PC-9 (cell line): ENCODE results near the gene RHEB. TPM values are rescaled to one million over a fixed set of nuclear protein-coding genes. Genes with fewer than 3 reads are reported as not detected.

Experiments
- BruUV-seq: library from RNA; stranded (reverse); fragments of 400-500 nt; replicated peaks from 2 replicates; lab custom pipeline; 2021; lab: Mats Ljungman, UMichigan
- CTCF ChIA-PET: fragments of 300-600 bp; sonication (Branson Sonifier 250); formaldehyde crosslinking; loops from one replicate; lab custom pipeline; 2022; ENCODE audit warnings: antibody characterized with exemption; lab: Charles Lee
- POLR2A ChIA-PET: fragments of 300-600 bp; sonication (Branson Sonifier 250); formaldehyde crosslinking; loops from one replicate; lab custom pipeline; 2022; ENCODE audit warnings: antibody characterized with exemption; ENCODE audit not compliant: unreplicated experiment; lab: Charles Lee
- DNase-seq, 2 experiments: peaks; one replicate each; pipeline versions ENCODE4 v3.0.0 to v3.0.0-alpha.2; 2015 to 2022; ENCODE audit warnings: mixed read lengths in 1 of 2
- H2AFZ ChIP-seq: fragments of 200-600 bp; sonication (generic); 2 replicates; pipeline ENCODE4 v1.8.1; 2017; ENCODE audit warnings: antibody characterized with exemption
- H3F3A ChIP-seq: fragments of 200-600 bp; sonication (generic); 2 replicates; pipeline ENCODE4 v1.8.1; 2017; ENCODE audit warnings: antibody characterized with exemption, mild to moderate bottlenecking, low read depth; ENCODE audit not compliant: insufficient read depth
- H3K27ac ChIP-seq: fragments of 200-600 bp; sonication (generic); 2 replicates; pipeline ENCODE4 v1.6.1; 2016; ENCODE audit warnings: mixed run types
- H3K27me3 ChIP-seq: fragments of 200-600 bp; sonication (generic); 2 replicates; pipeline ENCODE4 v1.6.1; 2016; ENCODE audit warnings: low read depth, mixed run types; ENCODE audit not compliant: insufficient read depth
- H3K36me3 ChIP-seq: fragments of 200-600 bp; sonication (generic); 2 replicates; pipeline ENCODE4 v1.6.1; 2016; ENCODE audit warnings: low read depth, mixed run types
- H3K4me1 ChIP-seq: fragments of 200-600 bp; sonication (generic); replicated peaks from 2 replicates; pipeline ENCODE4 v1.6.1; 2016; ENCODE audit warnings: mixed run types; ENCODE audit not compliant: insufficient read depth
- H3K4me2 ChIP-seq: fragments of 200-600 bp; sonication (generic); 2 replicates; pipeline ENCODE4 v1.6.1; 2017; ENCODE audit warnings: mixed run types
- H3K4me3 ChIP-seq: fragments of 200-600 bp; sonication (generic); 2 replicates; pipeline ENCODE4 v1.6.1; 2016; ENCODE audit warnings: mixed run types
- H3K79me2 ChIP-seq: fragments of 200-600 bp; sonication (generic); 2 replicates; pipeline ENCODE4 v1.6.1; 2017; ENCODE audit warnings: low read depth, mixed run types
- H3K9me2 ChIP-seq: fragments of 200-600 bp; sonication (generic); 2 replicates; pipeline ENCODE4 v1.8.1; 2017; ENCODE audit warnings: mild to moderate bottlenecking; ENCODE audit not compliant: insufficient read depth
- H3K9me3 ChIP-seq: fragments of 200-600 bp; sonication (generic); 2 replicates; pipeline ENCODE4 v1.8.1; 2016; ENCODE audit warnings: low read depth; ENCODE audit not compliant: insufficient read depth
- H4K20me1 ChIP-seq: fragments of 200-600 bp; sonication (generic); 2 replicates; pipeline ENCODE4 v1.8.1; 2017; ENCODE audit not compliant: insufficient read depth
- EZH2 ChIP-seq: fragments of 200-600 bp; sonication (generic); IDR thresholded peaks from 2 replicates; pipeline ENCODE4 v1.8.0; 2017; ENCODE audit warnings: antibody characterized with exemption, low read depth
- intact Hi-C: fragments of 100-400 bp; cut with micrococcal nuclease; formaldehyde crosslinking; loops from one replicate; pipeline ENCODE4 v1.10.0; 2022; ENCODE audit not compliant: unreplicated experiment
- total RNA-seq: library from RNA; stranded (reverse); gene quantifications from 2 replicates; pipeline ENCODE4 v1.2.3, GENCODE V29; 2021
- TF ChIP-seq, protein P1 (sequence below): fragments of 200-600 bp; sonication (generic); conservative IDR thresholded peaks from 2 replicates; pipeline ENCODE4 v1.6.1; 2017; ENCODE audit warnings: mixed run types, antibody characterized with exemption, mild to moderate bottlenecking, moderate library complexity

RHEB gene
- total RNA-seq, 1 experiment from 2014 or later: 202 TPM

DNA sequence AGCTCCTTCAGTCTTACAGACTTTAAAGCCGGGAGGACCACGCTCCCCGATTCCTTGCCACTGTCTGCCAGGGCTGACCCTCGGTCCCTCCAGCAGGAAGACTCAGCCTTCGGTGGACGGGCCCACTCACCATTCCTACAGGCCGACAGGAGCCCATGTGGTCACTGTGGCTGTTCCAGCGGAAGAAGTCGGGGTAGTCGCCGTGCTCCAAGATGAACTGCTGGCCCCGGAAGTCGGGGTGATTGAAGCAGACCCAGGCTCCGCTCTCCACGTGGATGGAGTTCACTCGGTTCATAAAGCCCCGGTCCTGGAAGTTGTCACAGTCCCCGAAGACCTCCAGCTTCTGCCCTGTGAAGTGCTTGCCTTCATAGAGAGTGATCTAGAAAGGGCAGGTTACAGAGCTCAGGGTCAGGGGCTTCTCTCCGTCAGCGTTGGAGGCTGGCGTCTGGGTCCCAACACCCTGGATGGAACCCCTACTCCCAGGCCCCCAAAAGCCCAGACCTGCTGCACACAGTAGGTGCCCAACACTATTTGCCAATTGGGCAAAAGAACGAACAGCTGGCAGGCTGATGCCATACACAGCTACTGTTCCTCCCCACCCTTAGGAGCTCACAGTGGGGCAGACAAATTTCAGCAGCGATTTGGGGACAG, 81.7 kb downstream of the RHEB start:
- Histone ChIP-seq H3K27me3 (peaks cover 10% of the 10 kb centered on the region; the same call in 1 of the 2 replicates), H3K9me2 (no peaks in the 10 kb centered on the region), H3K27ac (no peak overlapping the region), H2AFZ (no peak overlapping the region), H3F3A (no peaks in the 10 kb centered on the region), H3K4me2 (no peak overlapping the region), H3K4me3 (no peak overlapping the region), H3K9me3 (no peaks in the 10 kb centered on the region), H3K36me3 (no peaks in the 10 kb centered on the region), H3K4me1 (no peaks in the 10 kb centered on the region), H4K20me1 (no peaks in the 10 kb centered on the region), H3K79me2 (no peaks in the 10 kb centered on the region)
- DNase-seq: no peak
- no peak for TF ChIP-seq EZH2
- TF ChIP-seq, protein P1, sequence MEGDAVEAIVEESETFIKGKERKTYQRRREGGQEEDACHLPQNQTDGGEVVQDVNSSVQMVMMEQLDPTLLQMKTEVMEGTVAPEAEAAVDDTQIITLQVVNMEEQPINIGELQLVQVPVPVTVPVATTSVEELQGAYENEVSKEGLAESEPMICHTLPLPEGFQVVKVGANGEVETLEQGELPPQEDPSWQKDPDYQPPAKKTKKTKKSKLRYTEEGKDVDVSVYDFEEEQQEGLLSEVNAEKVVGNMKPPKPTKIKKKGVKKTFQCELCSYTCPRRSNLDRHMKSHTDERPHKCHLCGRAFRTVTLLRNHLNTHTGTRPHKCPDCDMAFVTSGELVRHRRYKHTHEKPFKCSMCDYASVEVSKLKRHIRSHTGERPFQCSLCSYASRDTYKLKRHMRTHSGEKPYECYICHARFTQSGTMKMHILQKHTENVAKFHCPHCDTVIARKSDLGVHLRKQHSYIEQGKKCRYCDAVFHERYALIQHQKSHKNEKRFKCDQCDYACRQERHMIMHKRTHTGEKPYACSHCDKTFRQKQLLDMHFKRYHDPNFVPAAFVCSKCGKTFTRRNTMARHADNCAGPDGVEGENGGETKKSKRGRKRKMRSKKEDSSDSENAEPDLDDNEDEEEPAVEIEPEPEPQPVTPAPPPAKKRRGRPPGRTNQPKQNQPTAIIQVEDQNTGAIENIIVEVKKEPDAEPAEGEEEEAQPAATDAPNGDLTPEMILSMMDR: no peak
- POLR2A ChIA-PET: interaction anchor here (0.5 to 0.6 kb wide), 2 partner anchors 9 to 25 kb away, joined by 3 to 18 read pairs; no protein-coding TSS in a partner anchor
- no TSS peak for BruUV-seq
- CTCF ChIA-PET: interaction anchor here (0.6 kb wide), 1 partner anchor 993 kb away, joined by 6 read pairs; no protein-coding TSS in a partner anchor
- intact Hi-C loops: no loop called here

DNA sequence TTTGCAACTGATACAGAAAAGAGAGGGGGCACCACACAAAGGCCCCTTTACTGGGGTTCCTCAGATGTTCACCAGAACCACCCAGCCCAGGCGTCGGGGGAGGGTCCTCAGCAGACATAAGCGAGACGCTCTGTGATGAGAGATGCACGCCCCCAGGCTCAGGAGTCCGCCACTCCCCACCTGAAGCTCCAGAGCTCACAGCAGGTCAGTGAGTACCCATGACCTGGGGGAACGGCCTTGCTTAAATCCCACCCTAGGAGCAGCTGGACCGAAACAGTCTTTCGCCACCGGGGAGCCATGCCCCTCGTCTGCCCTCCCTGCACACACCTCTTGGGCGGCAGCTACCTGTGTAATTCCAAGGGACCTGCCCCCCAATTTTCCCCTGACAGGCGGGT, 82.5 kb downstream of the RHEB start:
- Histone ChIP-seq H3K79me2 (no peaks in the 10 kb centered on the region), H3K27ac (no peak overlapping the region), H3K9me2 (no peaks in the 10 kb centered on the region), H3K4me1 (no peaks in the 10 kb centered on the region), H4K20me1 (no peaks in the 10 kb centered on the region), H2AFZ (no peak overlapping the region), H3K4me2 (no peak overlapping the region), H3K4me3 (no peak overlapping the region), H3K9me3 (no peaks in the 10 kb centered on the region), H3F3A (no peaks in the 10 kb centered on the region), H3K27me3 (peaks cover 10% of the 10 kb centered on the region; the same call in 1 of the 2 replicates), H3K36me3 (no peaks in the 10 kb centered on the region)
- CTCF ChIA-PET: interaction anchor here (0.6 to 1.1 kb wide), 2 partner anchors 11 to 994 kb away, joined by 3 to 6 read pairs; no protein-coding TSS in a partner anchor
- DNase-seq: no peak
- POLR2A ChIA-PET: no interaction called here
- no TSS peak for BruUV-seq
- intact Hi-C loops: no loop called here
- no peak for TF ChIP-seq EZH2
- TF ChIP-seq, protein P1: no peak

DNA sequence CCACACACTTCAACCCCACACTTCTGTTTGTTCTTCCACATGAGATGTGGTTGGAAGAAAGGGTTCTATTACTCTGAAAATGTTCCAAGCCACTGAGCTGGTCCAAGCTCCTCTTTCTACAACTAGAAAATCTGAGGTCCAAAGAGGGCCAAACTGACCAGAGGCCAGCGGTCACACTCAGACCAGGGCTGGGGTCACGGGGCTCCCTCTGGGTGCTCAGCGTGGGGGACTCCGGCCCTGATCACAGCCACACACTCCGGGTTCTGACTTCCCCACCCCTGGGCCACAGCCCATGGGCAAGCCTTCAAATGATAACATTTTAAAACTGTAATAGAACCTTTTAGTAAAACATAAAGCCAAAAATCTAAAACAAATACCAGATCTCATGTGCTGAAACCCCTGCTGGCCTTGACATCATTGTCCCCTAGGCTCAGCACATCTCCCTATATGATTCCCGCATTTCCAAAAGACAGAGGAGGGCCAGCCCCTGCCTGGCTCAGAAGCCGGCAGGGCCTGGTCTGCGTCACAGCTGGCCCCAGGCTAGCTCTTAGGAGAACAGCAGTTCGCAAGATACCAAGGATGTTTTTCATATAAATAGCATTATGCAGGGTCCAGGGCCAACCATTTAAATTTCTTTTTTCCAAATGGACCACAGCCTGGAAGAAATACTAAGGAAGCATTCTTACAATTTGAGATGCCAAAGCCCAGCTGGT, 83.1 kb downstream of the RHEB start:
- ChIA-PET CTCF (interaction anchor here (1.1 kb wide), 1 partner anchor 12 kb away, joined by 3 read pairs; no protein-coding TSS in a partner anchor), POLR2A (no interaction called here)
- Histone ChIP-seq H3K4me2 (no peak overlapping the region), H3K9me2 (no peaks in the 10 kb centered on the region), H3K9me3 (no peaks in the 10 kb centered on the region), H3F3A (no peaks in the 10 kb centered on the region), H3K27me3 (peaks cover 10% of the 10 kb centered on the region; the same call in 1 of the 2 replicates), H3K4me1 (no peaks in the 10 kb centered on the region), H3K36me3 (no peaks in the 10 kb centered on the region), H3K27ac (no peak overlapping the region), H4K20me1 (no peaks in the 10 kb centered on the region), H2AFZ (no peak overlapping the region), H3K79me2 (no peaks in the 10 kb centered on the region), H3K4me3 (no peak overlapping the region)
- no TSS peak for BruUV-seq
- no peak for DNase-seq
- TF ChIP-seq, protein P1: no peak
- TF ChIP-seq EZH2: no peak
- intact Hi-C loops: no loop called here
